HG03159 (cell line): ENCODE results near the gene RMDN3.

Source experiments
- ATAC-seq: cut with Tn5 transposase; IDR thresholded peaks from one replicate; pipeline ENCODE4 v1.9.1; 2021; ENCODE audit warnings: mild to moderate bottlenecking, moderate library complexity; ENCODE audit not compliant: unreplicated experiment

Gene RMDN3

GRCh38 chr15:40773902-40774301 is 18.8 kb upstream of the RMDN3 start:
- no peak for ATAC-seq

GRCh38 chr15:40773496-40773895 is 18.4 kb upstream of the RMDN3 start:
- ATAC-seq: no peak

DNA sequence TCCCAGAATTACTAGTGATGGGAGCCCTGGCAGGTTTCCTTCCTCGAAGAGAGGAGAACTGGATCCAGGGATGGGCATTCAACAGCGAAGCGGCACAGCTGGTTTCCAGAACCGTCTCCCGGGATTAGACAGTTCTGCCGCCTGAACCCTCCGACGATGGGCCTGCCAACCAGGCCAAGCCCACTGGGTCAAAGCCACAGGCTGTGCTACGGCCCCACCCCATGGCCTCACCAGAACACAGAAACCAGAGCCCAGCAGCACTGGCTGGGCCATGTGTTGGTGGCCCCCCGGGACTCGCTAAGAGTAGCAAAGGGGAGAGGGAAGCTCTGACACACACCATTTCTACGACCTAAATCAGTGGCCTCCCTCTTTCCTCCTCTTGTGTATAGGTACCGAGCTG is 17.0 kb upstream of the RMDN3 start:
- no peak for ATAC-seq

- no peak for ATAC-seq
Measured at GRCh38 chr15:40771242-40771641, 16.2 kb upstream of the RMDN3 start.

DNA sequence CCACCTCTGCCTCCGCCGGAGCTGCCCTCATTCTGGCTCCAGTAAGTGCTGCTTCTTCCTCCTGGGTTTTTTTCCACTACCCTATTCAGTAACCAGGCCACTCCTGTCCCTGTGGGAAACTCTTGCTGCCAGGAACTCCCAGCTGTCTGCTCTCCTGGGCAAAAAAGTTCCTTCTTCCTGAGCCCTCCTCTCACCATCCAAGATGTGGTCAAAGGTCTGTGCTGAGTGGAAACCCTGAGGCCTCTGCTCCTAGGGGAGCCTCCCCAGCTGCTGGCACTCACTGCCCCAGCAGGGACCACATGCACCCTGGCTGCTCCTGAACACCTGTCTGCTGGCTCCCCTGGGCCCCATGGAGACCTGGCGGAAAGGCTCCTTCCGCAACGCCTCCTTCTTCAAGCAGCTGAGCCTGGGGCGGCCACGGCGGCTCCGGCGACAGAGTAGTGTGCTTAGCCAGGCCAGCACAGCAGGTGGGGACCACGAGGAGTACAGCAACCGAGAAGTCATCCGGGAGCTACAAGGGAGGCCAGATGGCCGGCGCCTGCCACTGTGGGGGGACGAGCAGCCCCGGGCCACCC is 15.2 kb upstream of the RMDN3 start:
- ATAC-seq: no peak

DNA sequence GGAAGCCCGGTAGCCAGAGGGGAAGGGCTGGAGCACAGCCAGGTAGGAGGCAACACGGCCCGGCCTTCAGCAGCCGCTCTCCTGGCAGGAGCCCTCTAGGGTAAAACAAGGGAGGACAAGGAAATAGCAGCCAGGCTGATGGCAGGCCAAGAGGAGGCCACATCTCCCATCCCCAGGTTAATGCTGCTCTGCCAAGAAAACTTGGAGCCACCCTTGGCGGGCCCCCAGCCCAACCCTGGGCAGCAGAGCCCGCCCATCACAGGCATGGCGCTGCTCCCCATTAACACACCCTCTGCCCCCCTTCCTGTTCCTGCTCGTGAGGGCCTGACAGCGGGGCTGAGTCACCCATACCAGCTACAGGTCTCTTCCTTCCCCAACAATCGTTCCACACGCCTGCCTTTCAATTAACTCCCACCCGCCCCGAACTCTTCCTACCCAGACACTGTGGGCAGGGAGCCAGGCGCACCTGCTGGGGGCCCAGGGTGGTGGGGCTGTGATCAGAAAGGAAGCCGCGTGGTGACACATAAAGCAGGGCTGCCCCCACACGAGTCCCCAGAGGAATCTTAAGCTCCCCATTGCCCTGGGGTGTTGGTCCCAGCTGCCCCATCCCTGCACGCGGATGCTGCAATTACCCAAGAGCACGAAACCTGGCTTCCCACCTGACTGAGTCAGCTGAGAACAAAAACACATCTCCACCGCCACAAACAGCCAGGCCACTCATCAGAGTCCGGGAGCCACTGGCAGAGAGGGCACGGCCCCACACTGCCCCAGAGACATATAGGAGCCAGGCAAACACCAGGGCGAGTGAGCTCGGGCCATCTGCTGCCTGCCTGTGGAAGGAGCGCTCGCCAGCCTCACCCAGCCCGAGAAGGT is 14.5 kb upstream of the RMDN3 start, which contains the start of gene C15orf62:
C15orf62 (plus strand) TSS at position 707 of the 873 bp plus-strand sequence. CDS start 516 bp downstream, outside the sequence.
- no peak for ATAC-seq

DNA sequence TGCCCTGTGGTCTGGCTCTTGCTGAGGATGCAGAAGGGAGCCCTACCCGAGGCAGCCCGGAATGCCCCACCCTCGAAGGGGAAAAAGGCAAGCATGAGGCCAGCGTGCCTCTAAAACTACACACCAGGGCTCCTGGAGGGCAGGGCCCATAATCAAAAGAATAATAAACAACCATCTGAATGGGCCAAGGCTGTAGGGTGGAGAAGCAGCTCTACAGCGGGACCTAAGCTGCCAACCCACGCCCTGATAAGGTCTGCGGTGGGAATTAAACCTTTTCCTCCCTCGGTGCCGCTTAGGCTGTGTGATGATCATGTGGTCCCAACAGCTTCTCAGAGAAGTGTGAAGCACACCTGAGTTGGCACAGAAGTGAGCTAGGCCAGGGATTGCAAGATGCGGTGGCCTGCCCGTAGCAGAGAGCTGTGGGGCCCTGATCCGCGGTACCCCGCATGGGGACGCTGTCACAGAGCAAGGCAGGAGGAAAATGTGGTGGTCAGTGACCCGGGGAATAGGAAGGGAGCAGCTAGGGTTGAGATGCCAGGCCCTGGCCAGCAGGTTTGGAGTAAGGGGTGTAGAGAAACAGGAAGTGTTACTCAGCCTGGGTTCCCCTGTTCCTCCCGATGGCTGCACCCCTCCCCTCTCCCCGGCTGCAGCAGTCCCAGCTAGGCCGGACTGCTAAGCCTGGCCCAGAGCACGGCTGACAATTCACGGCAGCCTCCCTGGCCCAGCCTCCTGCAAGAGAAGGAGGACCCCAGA is 13.6 kb upstream of the RMDN3 start:
- ATAC-seq: no peak

- no peak for ATAC-seq
Measured at GRCh38 chr15:40767838-40768500, 12.9 kb upstream of the RMDN3 start.

DNA sequence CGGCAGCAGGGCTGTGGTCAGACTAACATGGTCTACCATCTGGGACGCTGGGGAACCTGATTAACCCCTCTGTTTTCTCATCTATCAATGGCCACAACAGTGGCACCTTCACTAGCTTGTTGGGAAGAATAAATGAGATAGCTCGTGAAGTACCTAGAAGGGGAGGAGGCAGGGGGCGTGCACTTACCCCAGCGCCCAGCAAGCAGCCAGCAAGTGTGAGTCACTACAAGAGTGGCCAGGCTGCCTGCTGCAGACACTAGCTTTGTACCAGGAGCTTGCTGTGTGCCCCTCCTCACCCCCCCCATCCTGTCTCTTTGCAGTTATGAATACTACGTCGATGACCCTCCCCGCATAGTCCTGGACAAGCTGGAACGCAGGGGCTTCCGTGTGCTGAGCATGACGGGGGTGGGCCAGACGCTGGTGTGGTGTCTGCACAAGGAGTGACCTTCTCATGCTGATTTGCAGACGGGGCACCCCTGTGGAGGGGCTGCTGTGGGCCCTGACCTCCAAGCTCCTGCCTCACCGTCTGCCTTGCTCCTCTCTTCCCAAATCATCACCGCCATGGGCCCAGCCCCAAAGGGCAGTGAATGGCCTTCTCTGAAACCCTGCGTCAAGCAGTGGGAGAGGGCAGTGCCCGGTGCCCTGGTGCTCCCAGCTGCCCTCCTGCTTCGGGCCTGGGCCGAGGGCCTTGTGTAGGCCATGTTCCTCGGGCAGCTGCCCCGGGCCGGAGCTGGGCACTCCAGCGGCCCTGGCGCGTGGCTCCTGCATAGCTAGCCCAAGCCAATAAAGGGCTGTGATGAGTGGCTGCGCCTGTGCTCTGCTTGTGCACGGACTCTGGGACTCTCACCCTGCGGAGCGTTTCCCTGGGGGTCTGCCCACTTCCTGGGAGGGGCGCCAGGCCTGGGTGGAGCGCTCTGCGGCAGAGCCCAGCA is 12.1 kb upstream of the RMDN3 start:
- ATAC-seq: no peak

DNA sequence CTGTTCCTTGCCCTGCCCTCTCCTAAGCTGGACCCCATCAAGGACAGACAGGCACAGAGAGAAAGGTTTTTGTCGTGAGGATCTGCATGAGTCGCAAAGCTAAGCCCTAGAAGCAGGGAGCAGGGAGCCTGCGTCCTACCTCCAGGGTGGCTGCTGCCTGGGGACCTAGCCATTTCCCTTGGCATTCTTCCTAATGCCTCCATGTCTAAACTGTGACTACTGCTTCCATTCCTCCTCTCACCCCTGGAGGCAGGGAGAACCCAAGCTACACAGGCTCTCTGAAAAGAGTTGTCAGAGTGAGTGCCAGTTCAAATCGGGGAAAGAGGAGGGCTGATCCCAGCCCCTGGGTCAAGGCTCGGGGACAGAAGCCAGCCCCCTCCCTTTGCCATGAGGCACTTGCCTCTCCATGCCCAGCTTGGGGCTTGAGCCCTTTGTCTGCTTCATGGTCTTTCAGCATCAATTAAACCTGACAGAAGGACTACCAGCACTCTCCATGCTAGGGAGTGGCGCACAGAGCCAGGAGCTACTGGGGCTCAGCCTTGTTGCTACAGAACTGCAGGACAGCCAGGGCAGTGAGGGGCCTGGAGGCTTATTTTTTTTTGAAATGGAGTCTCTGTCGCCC is 11.3 kb upstream of the RMDN3 start:
- ATAC-seq: no peak

DNA sequence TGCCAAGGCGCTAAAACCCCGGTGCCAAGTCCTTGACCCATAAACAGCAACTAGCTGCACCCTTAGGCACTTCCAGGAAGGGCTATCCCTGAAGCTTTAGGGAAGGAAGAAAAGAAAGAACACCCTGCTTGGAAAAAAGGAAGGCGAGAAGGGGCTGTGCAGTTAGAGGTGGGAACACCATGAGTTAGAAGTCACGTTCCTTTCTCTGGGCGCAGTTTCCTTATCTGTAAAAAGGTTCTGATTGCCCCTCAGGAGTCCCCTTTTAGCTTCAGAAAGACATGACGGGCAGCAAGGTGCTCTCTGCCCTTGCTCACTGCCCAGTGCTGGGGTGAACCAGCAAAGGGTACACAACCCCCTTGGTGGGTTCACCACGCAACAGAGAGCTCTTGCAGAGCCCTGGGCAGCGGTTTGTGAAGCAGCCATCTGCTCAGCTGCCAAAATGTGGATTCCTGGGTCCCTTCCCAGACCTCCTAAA is 9.6 kb upstream of the RMDN3 start:
- no peak for ATAC-seq

DNA sequence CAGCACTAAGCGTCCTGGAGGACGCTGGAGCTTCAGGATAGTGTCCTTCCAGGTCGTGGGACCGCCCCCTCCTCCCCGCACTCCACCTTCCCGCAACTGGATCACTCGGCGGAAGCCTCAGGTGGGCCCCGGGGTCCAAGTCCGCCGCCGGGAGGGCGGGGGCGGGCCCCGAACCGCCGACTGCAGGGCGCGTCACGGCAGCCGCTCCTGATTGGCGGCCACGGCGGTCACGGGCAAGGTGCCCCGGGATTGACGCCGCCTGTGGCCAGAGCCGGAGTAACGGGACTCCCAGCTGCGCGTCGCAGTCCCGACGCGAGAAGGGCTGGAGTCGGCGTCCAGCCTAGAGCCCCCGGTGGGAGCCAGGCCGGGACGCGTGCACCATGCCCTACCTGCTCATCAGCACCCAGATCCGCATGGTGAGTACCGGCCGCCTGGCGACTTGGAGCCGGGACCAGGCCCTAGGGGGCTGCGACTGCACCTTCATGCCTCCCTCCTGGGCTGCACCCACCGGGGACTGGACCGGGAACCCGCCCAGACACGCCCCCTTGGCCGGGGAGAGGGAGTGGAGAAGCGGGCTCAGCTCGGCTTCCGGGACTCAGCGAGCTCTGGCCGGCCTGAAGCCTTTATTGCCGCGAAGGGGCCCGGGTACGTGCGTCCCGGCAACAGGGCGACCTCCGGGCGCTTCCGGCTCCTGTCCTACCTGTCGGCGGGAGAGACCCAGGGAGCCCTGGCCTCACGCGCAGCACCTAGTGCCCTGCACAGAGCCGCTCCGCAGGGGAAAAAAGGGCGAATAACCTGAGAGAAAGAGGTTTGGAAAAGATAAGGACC is 9.0 kb upstream of the RMDN3 start, which contains the start of gene GCHFR:
GCHFR (plus strand) TSS at position 268 of the 828 bp plus-strand sequence; CDS start at position 381, 113 bp downstream.
- ATAC-seq: peak; percentile 44

DNA sequence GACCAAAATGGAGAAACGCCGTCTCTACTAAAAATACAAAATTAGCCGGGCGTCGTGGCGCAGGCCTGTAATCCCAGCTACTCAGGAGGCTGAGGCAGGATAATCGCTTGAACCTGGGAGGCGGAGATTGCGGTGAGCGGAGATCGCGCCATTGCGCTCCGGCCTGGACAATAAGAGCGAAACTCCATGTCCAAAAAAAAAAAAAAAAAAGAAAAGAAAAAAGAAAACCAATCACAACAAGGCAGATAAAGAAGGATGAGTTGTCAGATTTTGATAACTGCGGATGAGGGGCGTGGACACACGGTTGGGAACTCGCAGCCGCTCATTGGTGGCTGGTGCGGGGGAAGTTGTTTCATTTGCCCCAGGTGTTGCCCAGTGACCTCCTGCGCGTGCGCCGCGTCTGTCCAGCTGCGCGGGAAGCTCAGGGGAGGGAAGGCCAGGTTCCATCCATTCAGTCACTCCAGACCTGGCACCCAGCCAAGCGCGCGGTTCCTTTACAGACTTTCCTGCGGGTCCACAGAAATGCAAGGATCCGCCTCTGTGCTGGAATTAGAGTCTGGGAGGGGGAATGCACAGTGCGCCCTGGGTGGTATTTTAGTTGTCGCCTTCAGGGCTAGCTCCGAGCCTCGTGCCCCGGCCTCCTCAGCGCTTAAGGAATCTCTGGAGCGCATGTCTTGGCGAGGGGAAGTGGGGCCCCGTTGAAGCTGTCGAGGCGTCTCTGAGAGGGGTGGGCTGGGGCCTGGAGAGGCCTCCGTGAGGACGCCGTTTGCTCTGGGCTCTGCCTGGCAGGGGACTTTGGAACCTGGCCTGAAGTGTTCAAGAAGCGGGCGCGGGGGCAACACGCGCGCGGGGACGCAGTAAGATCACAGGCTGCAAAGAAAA is 8.1 kb upstream of the RMDN3 start:
- no peak for ATAC-seq

DNA sequence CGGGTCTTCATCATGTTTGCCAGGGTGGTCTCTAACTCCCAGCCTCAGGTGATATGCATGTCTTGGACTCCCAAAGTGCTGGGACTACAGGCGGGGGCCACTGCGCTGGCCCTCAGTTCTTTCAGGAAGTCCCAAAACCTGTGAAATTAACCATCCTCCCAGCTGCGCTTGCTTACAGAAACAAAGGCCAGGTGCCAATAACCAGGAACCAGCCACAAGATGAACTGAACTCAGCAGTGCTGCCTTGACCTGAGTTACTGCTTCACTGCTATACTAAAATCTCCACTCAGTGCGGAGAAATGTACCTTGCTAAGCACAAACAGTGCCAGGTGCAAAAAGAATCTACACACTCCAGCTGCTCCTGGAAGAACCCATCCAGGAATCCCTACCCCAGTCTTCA is 4.9 kb upstream of the RMDN3 start:
- no peak for ATAC-seq

DNA sequence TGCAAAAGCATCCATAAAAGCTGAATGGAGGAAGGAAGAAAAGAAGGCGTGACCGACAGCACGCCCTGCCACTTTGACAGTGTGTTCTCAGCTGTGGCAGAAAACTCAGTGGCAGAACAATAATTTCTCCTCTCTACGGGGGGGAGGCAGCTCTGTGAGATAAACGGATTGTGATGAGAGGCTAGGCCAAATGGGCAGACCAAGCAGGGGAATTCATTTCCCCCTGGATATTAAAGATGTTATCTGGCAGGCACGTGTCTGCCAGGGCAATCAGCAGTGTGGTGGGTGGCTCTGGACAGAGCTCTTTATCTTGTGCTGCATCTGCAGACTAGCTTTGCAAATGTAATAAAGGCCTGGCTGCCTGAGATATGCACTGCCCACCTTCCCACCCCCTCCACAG is 1.9 kb upstream of the RMDN3 start:
- no peak for ATAC-seq

DNA sequence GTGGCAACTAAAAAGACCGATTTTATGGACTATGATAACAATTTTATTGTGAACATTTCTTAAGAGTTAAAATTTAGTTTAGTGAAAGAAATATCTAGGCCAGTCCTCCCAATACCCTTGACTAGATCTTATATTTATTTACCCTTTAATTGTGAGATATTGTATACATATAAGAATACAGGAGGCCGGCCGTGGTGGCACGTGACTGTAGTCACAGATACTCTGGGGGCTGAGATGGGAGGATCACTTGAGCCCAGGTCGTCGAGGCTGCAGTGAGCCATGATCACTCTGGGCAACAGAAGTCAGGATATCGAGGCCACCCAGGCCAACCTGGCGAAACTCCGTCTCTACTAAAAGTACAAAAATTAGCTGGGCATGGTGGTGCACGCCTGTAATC is 756 bp upstream of the RMDN3 start:
- ATAC-seq: no peak

DNA sequence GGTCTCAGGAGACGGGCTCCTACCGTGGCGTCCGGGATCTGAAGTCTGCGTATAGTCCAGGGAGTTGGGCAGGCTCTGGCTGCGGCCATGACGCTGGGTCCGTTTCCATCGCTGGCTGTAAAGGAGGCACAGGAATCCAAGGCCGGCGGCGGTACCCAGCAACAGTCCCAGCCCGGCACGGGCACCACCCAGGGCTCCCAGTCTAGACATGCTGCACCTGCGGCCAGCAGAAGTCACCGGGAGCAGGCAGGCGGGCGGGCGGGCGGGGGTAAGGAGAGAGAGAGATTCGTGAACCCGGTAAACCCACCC is 526 bp downstream of the RMDN3 start:
- ATAC-seq: no peak

- no peak for ATAC-seq
Measured at GRCh38 chr15:40751745-40752144, 3.3 kb downstream of the RMDN3 start.
